Ishikawa (cell line): ENCODE results near the gene PABPN1L.

ENCODE experiments used
- CREB1 ChIP-seq: IDR thresholded peaks from 2 replicates; pipeline ENCODE4 v1.6.1; 2012; ENCODE audit warnings: low read depth
- EGR1 ChIP-seq: IDR thresholded peaks from 2 replicates; pipeline ENCODE4 v1.6.1; 2012
- EP300 ChIP-seq: IDR thresholded peaks from 2 replicates; pipeline ENCODE4 v1.6.1; 2012; ENCODE audit warnings: borderline replicate concordance
- FOXM1 ChIP-seq: IDR thresholded peaks from 2 replicates; pipeline ENCODE4 v1.6.1; 2012; ENCODE audit warnings: low read depth, borderline replicate concordance
- MAX ChIP-seq: IDR thresholded peaks from 2 replicates; pipeline ENCODE4 v1.6.1; 2012
- NFIC ChIP-seq: IDR thresholded peaks from 2 replicates; pipeline ENCODE4 v1.6.1; 2012
- RAD21 ChIP-seq: IDR thresholded peaks from 2 replicates; pipeline ENCODE4 v1.6.1; 2012; ENCODE audit warnings: low read depth
- REST ChIP-seq: IDR thresholded peaks from 2 replicates; pipeline ENCODE4 v1.6.1; 2012; ENCODE audit warnings: low read depth, mild to moderate bottlenecking
- TAF1 ChIP-seq: IDR thresholded peaks from 2 replicates; pipeline ENCODE4 v1.6.1; 2012; ENCODE audit warnings: low read depth, mild to moderate bottlenecking
- TCF12 ChIP-seq: IDR thresholded peaks from 2 replicates; pipeline ENCODE4 v1.6.1; 2012; ENCODE audit warnings: low read depth
- TEAD4 ChIP-seq: IDR thresholded peaks from 2 replicates; pipeline ENCODE4 v1.6.1; 2012
- USF1 ChIP-seq: IDR thresholded peaks from 2 replicates; pipeline ENCODE4 v1.6.1; 2012
- YY1 ChIP-seq: IDR thresholded peaks from 2 replicates; pipeline ENCODE4 v1.6.1; 2012; ENCODE audit warnings: low read depth
- ZBTB7A ChIP-seq: IDR thresholded peaks from 2 replicates; pipeline ENCODE4 v1.6.1; 2012; ENCODE audit warnings: low read depth

- TF ChIP-seq TEAD4 (no peak), REST (no peak), CREB1 (no peak), EP300 (no peak), TAF1 (no peak), FOXM1 (no peak), EGR1 (no peak), USF1 (peak; percentile 37; the same call in 1 of the 2 replicates), ZBTB7A (no peak), RAD21 (no peak), YY1 (no peak), TCF12 (no peak), MAX (no peak), NFIC (no peak)
Observed at GRCh38 chr16:88886420-88886844, 20.0 kb upstream of the PABPN1L start.
